AG04449 (cell line): ENCODE measurements around the gene CHI3L2.

Experiments used
- CTCF ChIA-PET: fragments of 350-600 bp; formaldehyde crosslinking; extraction: SDS; loops from one replicate; lab custom pipeline; 2021; ENCODE audit warnings: antibody characterized with exemption; lab: Yijun Ruan, JAX
- POLR2A ChIA-PET: fragments of 400-600, 350-600 bp; formaldehyde crosslinking; extraction: SDS; loops from one replicate; lab custom pipeline; 2020; ENCODE audit warnings: antibody characterized with exemption, inconsistent platforms; lab: Yijun Ruan, JAX
- DNase-seq: peaks from one replicate; pipeline ENCODE4 v3.0.0-alpha.2; 2010; ENCODE audit warnings: low read depth, low spot score
- H3K4me3 ChIP-seq: 2 replicates; pipeline ENCODE4 v1.5.1; 2011; ENCODE audit warnings: low read depth, mild to moderate bottlenecking, control low read depth, low read length
- TF ChIP-seq, protein P1 (sequence below): IDR thresholded peaks from one replicate; pipeline ENCODE4 v1.5.1; 2011; ENCODE audit warnings: mild to moderate bottlenecking, moderate library complexity, low read length, control low read depth, inconsistent platforms; ENCODE audit not compliant: insufficient read depth; ENCODE audit errors: missing control alignments

CHI3L2 gene

DNA sequence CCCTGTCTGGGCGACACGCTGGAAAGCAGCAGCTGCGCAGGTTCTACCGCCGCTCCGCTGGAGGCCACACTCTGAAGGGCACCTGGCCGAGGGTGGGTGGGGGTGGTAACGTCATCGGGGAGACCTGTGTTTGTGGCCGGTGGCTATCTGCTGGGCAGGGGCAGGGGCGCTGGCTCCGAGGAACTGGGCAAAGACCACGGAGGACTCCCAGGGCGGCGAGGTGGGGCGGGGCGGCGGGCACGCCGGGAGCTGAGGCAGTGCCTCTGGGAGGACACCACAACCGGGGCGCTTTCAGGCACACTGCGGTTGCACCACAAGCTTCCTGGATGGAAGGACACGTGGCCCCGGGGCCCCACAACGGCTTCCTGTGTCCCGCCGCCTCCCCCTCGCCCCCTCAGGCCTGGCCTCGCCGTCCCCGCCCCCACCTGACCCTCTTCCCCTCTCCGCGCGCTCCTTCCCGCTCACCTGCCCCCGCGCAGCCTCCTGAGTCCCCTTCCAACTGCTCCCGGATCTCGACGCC, 23.8 kb upstream of the CHI3L2 start:
- CTCF ChIA-PET, result interaction anchor here (0.7 to 1.4 kb wide), 4 partner anchors 11 to 127 kb away, joined by 3 to 6 read pairs (median 4); no protein-coding TSS in a partner anchor
- peak overlapping the region; percentile 59 for H3K4me3 ChIP-seq
- TF ChIP-seq, protein P1, sequence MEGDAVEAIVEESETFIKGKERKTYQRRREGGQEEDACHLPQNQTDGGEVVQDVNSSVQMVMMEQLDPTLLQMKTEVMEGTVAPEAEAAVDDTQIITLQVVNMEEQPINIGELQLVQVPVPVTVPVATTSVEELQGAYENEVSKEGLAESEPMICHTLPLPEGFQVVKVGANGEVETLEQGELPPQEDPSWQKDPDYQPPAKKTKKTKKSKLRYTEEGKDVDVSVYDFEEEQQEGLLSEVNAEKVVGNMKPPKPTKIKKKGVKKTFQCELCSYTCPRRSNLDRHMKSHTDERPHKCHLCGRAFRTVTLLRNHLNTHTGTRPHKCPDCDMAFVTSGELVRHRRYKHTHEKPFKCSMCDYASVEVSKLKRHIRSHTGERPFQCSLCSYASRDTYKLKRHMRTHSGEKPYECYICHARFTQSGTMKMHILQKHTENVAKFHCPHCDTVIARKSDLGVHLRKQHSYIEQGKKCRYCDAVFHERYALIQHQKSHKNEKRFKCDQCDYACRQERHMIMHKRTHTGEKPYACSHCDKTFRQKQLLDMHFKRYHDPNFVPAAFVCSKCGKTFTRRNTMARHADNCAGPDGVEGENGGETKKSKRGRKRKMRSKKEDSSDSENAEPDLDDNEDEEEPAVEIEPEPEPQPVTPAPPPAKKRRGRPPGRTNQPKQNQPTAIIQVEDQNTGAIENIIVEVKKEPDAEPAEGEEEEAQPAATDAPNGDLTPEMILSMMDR, result no peak
- POLR2A ChIA-PET, result interaction anchor here (1.6 kb wide), 1 partner anchor 12 kb away, joined by 5 read pairs; no protein-coding TSS in a partner anchor
- no peak for DNase-seq

DNA sequence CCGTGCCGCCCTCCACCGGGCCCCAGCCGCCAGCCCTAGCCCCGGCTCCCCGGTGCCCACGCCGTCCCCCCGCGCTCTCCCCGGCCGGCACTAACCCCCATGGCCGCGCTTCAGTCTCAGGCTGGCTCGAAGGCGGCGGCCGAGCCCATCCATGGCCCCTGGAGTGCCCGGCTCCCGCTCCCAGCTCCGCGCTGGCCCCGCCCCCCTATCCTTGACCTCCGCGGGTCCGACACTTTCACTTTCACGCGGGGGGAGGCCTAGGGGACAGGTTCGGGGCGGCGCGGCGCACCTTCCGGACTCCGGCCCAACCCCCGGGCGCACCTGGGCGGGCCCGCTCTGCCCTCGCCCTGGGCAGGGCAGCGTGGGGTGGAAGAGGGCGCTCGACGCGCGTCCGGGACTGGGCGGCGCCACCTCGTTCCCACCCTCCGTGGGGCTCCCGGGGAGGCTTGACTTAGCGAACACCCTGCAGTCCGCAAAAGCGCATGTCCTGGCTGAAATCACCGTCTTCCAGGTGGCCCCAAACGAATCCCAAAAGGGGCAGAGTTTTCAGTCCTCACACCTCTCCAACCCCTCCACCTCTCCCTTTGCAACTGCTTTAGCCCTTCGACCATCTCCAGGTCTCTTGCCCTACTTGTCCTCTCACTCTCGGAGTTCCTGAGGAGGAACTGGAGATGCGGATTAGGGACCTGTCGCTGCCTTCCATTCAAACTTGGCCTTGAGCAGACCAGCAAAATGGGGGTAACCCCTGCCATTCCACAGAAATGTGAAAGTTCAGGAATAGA, 23.1 kb upstream of the CHI3L2 start:
- DNase-seq, result no peak
- H3K4me3 ChIP-seq, result peak overlapping the region; percentile 59
- ChIA-PET CTCF (interaction anchor here (0.7 to 1.4 kb wide), 4 partner anchors 11 to 127 kb away, joined by 3 to 6 read pairs (median 4); no protein-coding TSS in a partner anchor), POLR2A (interaction anchor here (1.6 kb wide), 1 partner anchor 13 kb away, joined by 5 read pairs; no protein-coding TSS in a partner anchor)
- TF ChIP-seq, protein P1, result no peak

DNA sequence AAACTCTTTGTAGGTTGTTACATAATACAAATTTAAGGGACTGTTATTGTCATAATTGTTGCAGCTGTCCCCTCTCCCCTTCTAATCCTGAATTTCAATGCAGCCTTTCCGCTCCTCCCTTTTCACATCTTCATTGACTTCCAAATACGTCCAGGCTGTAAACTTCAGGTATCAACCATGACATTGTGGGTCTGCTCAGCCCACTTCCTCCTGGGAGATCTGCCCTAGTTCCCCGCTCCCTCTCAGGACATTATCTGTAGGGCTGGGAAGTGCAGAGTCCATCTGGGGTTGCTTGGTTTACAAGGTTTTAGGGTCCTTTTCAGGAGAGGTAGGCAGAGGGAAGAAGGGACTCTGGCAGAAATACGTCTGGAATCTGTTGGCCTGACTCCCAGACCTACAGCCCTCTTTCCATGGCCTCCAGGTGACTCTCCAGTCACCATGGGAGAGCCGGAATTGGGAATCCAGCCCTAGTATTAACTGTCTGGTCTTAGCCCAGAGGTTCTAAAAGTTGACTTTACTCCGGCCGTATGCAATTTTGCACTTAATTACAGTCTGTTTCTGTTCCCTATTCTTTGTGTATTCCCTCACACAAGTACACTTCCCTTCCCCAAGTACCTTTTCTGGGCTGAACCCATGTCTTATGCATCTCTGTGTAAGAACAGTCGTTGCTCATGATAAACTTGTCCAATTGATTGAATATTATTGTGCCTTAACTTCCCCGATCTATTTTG, 22.4 kb upstream of the CHI3L2 start:
- no peak for DNase-seq
- H3K4me3 ChIP-seq, result no peak overlapping the region
- CTCF ChIA-PET, result interaction anchor here (1.4 kb wide), 1 partner anchor 12 kb away, joined by 6 read pairs; no protein-coding TSS in a partner anchor
- POLR2A ChIA-PET, result interaction anchor here (1.6 kb wide), 1 partner anchor 14 kb away, joined by 5 read pairs; no protein-coding TSS in a partner anchor
- TF ChIP-seq, protein P1, result no peak

DNA sequence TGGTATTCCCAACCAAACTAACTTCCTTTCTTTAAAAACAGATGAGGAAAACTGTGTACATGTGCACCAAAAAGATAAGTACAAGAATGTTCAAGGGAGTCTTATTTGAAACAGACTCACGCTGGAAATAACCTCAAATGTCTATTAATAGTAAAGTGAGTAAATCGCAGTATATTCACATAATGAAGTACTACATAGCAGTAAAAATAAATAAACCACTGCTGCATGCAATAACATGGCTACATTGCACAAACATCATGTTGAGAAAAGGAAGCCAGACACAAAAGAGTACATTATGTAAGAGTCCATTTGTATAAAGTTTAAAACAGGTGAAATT, 21.8 kb upstream of the CHI3L2 start:
- ChIA-PET POLR2A (no interaction called here), CTCF (interaction anchor here (1.3 to 2.3 kb wide), 2 partner anchors 8 to 18 kb away, joined by 4 to 11 read pairs; no protein-coding TSS in a partner anchor)
- TF ChIP-seq, protein P1, result no peak

DNA sequence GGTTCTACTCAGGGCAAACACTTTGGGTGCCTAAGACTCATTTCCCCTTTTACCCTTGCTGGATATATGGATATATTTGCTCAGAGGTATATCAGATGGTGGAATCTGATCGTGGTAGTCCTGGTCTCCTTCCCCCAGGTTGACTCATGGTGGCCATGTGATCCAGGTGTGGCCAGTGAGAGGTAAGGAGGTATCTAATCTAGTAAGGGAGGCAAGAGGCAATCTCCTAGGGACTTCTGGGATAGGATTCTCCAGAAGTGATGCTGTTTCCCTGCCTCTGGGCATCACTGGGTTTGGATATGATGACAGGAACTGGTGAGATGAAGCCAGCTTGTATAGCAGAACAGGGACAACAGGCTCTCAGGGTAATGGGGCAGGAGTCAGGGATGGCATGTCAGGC, 18.6 kb upstream of the CHI3L2 start:
- DNase-seq, result no peak
- no peak overlapping the region for H3K4me3 ChIP-seq
- CTCF ChIA-PET, result interaction anchor here (1.0 to 2.1 kb wide), 2 partner anchors 12 to 14 kb away, joined by 5 to 6 read pairs; no protein-coding TSS in a partner anchor
- POLR2A ChIA-PET, result no interaction called here
- TF ChIP-seq, protein P1, result no peak

More for the DNA sequence above, 21.8 kb upstream of the CHI3L2 start:
- DNase-seq, result peak; percentile 34
- no peak overlapping the region for H3K4me3 ChIP-seq
